Osteoblast (primary cell): ENCODE results near the gene CBLL2. TPM values are rescaled to one million over a fixed set of nuclear protein-coding genes. Genes with fewer than 3 reads are reported as not detected.

Experiments used
- DNase-seq: peaks from one replicate; pipeline ENCODE4 v3.0.0; 2011; ENCODE audit warnings: low spot score, mixed read lengths; ENCODE audit not compliant: insufficient read length; ENCODE audit errors: missing footprints
- H2AFZ ChIP-seq: 2 replicates; pipeline ENCODE4 v1.6.0; 2011; ENCODE audit warnings: mild to moderate bottlenecking, low read length
- H3K27ac ChIP-seq: 2 replicates; pipeline ENCODE4 v1.5.1; 2011; ENCODE audit warnings: mild to moderate bottlenecking, low read depth, low read length, moderate library complexity
- H3K27me3 ChIP-seq: 2 replicates; pipeline ENCODE4 v1.6.0; 2012; ENCODE audit warnings: mild to moderate bottlenecking, control low read depth, inconsistent platforms, low read length, moderate library complexity; ENCODE audit not compliant: insufficient read depth
- H3K36me3 ChIP-seq: 2 replicates; pipeline ENCODE4 v1.5.1; 2011; ENCODE audit warnings: mild to moderate bottlenecking, low read length, control low read depth, moderate library complexity; ENCODE audit not compliant: insufficient read depth
- H3K4me1 ChIP-seq: 2 replicates; pipeline ENCODE4 v1.5.1; 2011; ENCODE audit warnings: mild to moderate bottlenecking, low read length, control low read depth, moderate library complexity; ENCODE audit not compliant: insufficient read depth
- H3K4me2 ChIP-seq: 2 replicates; pipeline ENCODE4 v1.6.0; 2011; ENCODE audit warnings: mild to moderate bottlenecking, low read length; ENCODE audit not compliant: insufficient read depth
- H3K4me3 ChIP-seq: fragments of 200-600 bp; sonication (generic); 3 replicates; pipeline ENCODE4 v1.5.1; 2012; ENCODE audit warnings: mild to moderate bottlenecking, low read length, inconsistent platforms; ENCODE audit not compliant: insufficient read depth
- H3K79me2 ChIP-seq: 2 replicates; pipeline ENCODE4 v1.6.0; 2012; ENCODE audit warnings: mild to moderate bottlenecking, low read length, control low read depth, inconsistent platforms; ENCODE audit not compliant: insufficient read depth
- H3K9me3 ChIP-seq: 2 replicates; pipeline ENCODE4 v1.5.1; 2011; ENCODE audit warnings: low read depth, low read length, control low read depth
- H4K20me1 ChIP-seq: 2 replicates; pipeline ENCODE4 v1.6.0; 2012; ENCODE audit warnings: mild to moderate bottlenecking, low read length, control low read depth; ENCODE audit not compliant: insufficient read depth
- total RNA-seq: library from RNA; depleted of rRNA; stranded (reverse); fragments of >200 nt; gene quantifications from 2 replicates; pipeline ENCODE4 v1.2.3, GENCODE V29; 2012
- TF ChIP-seq, protein P1 (sequence below): IDR thresholded peaks from 2 replicates; pipeline ENCODE4 v1.5.1; 2011; ENCODE audit warnings: mild to moderate bottlenecking, low read depth, low read length, moderate library complexity; ENCODE audit errors: extremely low read depth

CBLL2 gene
- total RNA-seq, 1 donor: under 0.01 TPM

- H3K9me3 ChIP-seq: no peaks in the 10 kb centered on the region
- H3K4me3 ChIP-seq: no peak overlapping the region
- H3K4me2 ChIP-seq: peak overlapping the region; percentile 20
- H4K20me1 ChIP-seq: no peaks in the 10 kb centered on the region
- H3K79me2 ChIP-seq: no peaks in the 10 kb centered on the region
- no peaks in the 10 kb centered on the region for H3K27me3 ChIP-seq
- peak overlapping the region; percentile 5 for H3K27ac ChIP-seq
- TF ChIP-seq, protein P1, sequence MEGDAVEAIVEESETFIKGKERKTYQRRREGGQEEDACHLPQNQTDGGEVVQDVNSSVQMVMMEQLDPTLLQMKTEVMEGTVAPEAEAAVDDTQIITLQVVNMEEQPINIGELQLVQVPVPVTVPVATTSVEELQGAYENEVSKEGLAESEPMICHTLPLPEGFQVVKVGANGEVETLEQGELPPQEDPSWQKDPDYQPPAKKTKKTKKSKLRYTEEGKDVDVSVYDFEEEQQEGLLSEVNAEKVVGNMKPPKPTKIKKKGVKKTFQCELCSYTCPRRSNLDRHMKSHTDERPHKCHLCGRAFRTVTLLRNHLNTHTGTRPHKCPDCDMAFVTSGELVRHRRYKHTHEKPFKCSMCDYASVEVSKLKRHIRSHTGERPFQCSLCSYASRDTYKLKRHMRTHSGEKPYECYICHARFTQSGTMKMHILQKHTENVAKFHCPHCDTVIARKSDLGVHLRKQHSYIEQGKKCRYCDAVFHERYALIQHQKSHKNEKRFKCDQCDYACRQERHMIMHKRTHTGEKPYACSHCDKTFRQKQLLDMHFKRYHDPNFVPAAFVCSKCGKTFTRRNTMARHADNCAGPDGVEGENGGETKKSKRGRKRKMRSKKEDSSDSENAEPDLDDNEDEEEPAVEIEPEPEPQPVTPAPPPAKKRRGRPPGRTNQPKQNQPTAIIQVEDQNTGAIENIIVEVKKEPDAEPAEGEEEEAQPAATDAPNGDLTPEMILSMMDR: no peak
- no peaks in the 10 kb centered on the region for H3K36me3 ChIP-seq
- DNase-seq: no peak
- H2AFZ ChIP-seq: no peak overlapping the region
- no peaks in the 10 kb centered on the region for H3K4me1 ChIP-seq
Observed at GRCh38 chrX:22247169-22247568, 25.5 kb upstream of the CBLL2 start.

GRCh38 chrX:22248401-22248800 is 24.3 kb upstream of the CBLL2 start:
- H4K20me1 ChIP-seq: no peaks in the 10 kb centered on the region
- H3K4me1 ChIP-seq: no peaks in the 10 kb centered on the region
- no peak overlapping the region for H3K4me2 ChIP-seq
- H3K27me3 ChIP-seq: no peaks in the 10 kb centered on the region
- H3K4me3 ChIP-seq: no peak overlapping the region
- no peak for DNase-seq
- TF ChIP-seq, protein P1: no peak
- H3K79me2 ChIP-seq: no peaks in the 10 kb centered on the region
- H2AFZ ChIP-seq: no peak overlapping the region
- no peaks in the 10 kb centered on the region for H3K36me3 ChIP-seq
- no peak overlapping the region for H3K27ac ChIP-seq
- H3K9me3 ChIP-seq: no peaks in the 10 kb centered on the region

GRCh38 chrX:22249371-22249770 is 23.3 kb upstream of the CBLL2 start:
- H3K27ac ChIP-seq: no peak overlapping the region
- no peaks in the 10 kb centered on the region for H3K79me2 ChIP-seq
- H3K27me3 ChIP-seq: no peaks in the 10 kb centered on the region
- TF ChIP-seq, protein P1: no peak
- H3K4me2 ChIP-seq: no peak overlapping the region
- no peaks in the 10 kb centered on the region for H3K36me3 ChIP-seq
- no peaks in the 10 kb centered on the region for H4K20me1 ChIP-seq
- H2AFZ ChIP-seq: no peak overlapping the region
- no peaks in the 10 kb centered on the region for H3K4me1 ChIP-seq
- no peak overlapping the region for H3K4me3 ChIP-seq
- no peaks in the 10 kb centered on the region for H3K9me3 ChIP-seq
- no peak for DNase-seq

DNA sequence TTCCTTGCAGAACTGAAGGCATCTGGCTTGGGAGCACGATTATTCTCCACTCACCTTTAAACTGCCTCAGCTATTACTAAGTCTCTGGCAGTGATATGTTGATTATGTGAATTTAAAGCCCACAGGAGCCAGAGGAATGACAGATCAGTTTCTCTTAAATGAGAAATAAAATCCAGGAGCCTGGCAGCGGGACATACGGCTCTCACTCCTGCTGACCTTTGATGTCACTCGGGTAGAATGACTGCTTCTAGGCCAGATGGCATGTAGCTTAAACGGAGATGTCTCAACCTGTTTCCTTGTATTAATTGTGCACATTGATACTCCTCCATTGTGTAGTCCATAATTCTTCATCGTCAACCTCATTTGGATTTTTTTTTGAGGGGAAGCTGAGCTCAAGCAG is 4.0 kb upstream of the CBLL2 start:
- Histone ChIP-seq H3K9me3 (no peaks in the 10 kb centered on the region), H3K36me3 (no peaks in the 10 kb centered on the region), H3K27ac (no peak overlapping the region), H2AFZ (no peak overlapping the region), H3K4me2 (no peak overlapping the region), H3K27me3 (no peaks in the 10 kb centered on the region), H4K20me1 (no peaks in the 10 kb centered on the region), H3K4me1 (no peaks in the 10 kb centered on the region), H3K4me3 (no peak overlapping the region), H3K79me2 (no peaks in the 10 kb centered on the region)
- TF ChIP-seq, protein P1: no peak
- DNase-seq: no peak
